GM18507 (cell line): ENCODE data around the gene IL17F.

Experiments used
- DNase-seq: peaks from one replicate; pipeline ENCODE4 v3.0.0; 2011; ENCODE audit warnings: low read depth; ENCODE audit not compliant: insufficient read length; ENCODE audit errors: extremely low spot score
- FAIRE-seq: peaks from 2 replicates; lab custom pipeline; 2011; peaks lifted over from hg19 to GRCh38; lab: Jason Lieb, UNC

IL17F gene

GRCh38 chr6:52251113-52251512, 6.8 kb upstream of the IL17F start:
- FAIRE-seq, result no peak

GRCh38 chr6:52249078-52249477, 4.8 kb upstream of the IL17F start:
- FAIRE-seq (no peak), DNase-seq (no peak)

More at GRCh38 chr6:52251113-52251512, 6.8 kb upstream of the IL17F start:
- DNase-seq, result no peak

- FAIRE-seq, result no peak
- DNase-seq, result no peak
Observed at GRCh38 chr6:52245425-52245824, 1.1 kb upstream of the IL17F start.

DNA sequence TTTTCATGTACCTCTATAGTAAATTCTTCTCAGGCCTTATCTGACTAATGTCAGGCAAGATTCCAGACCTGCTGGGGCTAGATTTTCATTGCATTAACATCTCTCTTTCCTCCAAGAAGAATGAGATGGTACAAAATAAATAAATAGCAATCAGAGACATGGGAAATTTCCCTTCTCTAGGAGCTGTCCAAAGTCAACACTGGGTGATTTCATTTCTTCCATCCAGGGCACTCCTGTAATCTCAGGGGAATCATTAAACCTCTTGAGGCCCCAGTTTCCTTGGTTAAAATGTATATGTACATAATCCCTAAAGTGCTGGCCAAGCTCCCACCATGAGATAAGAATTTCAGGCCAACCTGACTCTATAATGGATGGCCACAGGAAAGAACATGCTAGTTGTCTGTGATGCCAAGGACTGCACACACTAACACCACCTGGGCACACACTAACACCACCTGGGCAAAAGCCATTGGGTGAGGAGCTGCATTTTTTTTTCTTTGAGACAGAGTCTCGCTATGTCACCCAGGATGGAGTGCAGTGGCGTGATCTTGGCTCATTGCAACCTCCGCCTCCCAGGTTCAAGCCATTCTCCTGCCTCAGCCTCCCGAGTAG, 912 bp downstream of the IL17F start:
- FAIRE-seq (no peak), DNase-seq (no peak)

DNA sequence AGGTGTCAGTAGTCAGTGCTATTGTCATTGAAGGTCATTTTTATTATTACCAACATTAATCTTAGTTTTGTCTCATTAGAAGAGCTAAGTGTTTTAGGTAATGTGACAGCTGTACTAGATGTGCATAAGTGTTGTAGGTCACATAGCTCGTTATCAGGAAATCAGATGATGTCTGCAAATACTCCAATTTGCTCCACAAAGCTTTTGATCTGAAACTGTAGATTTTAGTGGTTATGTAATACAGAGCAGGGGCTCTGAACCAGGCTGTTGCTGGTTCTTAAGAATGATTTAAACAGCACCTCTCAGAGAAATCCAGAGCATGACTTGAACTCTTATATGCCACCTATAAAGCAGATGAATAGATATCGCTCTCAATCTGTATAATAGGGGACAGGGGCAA, 2.5 kb downstream of the IL17F start:
- no peak for DNase-seq
- FAIRE-seq, result no peak

GRCh38 chr6:52233975-52234823, 10.1 kb downstream of the IL17F start:
- FAIRE-seq (peak; percentile 81), DNase-seq (no peak)

- no peak for FAIRE-seq
- no peak for DNase-seq
Observed at GRCh38 chr6:52233005-52233404, 11.3 kb downstream of the IL17F start.

- no peak for FAIRE-seq
- no peak for DNase-seq
Observed at GRCh38 chr6:52231406-52232127, 12.7 kb downstream of the IL17F start.

GRCh38 chr6:52230685-52231084, 13.6 kb downstream of the IL17F start:
- FAIRE-seq (no peak), DNase-seq (no peak)

DNA sequence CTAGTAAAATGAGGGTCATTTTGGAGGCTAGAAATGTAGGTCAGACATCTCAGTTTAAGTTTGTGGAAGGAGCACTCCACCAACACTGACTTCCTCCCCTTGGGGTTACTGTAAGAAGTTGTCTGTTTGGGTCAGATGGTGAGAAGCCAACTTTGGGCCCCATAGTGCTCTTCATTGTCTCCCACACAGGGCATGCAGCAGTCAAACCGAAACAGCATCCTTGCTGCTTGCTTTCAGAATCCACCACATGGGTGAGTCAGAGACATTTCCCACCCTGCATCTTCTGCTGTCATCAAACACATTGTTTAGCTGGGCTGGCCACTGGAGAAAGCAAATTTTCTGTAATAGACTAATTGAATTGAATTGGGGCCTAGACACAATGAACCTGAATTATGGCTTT, 16.8 kb downstream of the IL17F start:
- FAIRE-seq (peak; percentile 97), DNase-seq (peak; percentile 76)

- FAIRE-seq (peak; percentile 74), DNase-seq (no peak)
Observed at GRCh38 chr6:52221302-52221701, 23.0 kb downstream of the IL17F start.

GRCh38 chr6:52217761-52218160, 26.5 kb downstream of the IL17F start:
- DNase-seq, result no peak
- no peak for FAIRE-seq

DNA sequence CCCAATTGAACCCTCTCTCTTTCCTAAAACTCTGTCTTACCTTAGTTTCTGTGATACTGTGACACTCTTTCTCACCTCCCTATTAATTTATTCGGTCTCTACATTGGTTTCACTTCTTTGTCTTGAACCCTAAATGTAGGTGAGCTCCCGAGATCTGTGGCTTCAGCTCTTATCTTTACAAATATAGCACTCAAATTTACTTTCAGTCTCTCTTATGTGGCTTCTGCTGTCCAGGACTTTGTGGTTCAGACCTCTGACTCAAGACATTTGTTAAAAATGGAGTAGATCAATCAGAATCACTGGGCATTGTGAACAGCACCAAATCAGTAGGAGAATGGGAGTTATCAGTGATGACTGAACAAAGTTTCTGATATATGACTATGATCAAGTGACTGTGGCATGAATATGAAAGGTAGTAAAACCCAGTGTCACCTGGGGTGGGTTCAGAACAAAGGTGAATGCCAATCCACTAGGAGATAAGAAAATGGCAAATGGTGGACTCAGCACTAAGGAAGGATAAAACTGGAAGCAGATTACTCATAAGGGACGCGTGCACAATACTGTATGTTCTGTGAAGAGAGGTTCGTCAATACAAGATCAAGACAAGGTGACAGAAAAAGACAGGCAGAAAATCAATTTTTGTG, 27.2 kb downstream of the IL17F start:
- peak; percentile 48 for FAIRE-seq

DNA sequence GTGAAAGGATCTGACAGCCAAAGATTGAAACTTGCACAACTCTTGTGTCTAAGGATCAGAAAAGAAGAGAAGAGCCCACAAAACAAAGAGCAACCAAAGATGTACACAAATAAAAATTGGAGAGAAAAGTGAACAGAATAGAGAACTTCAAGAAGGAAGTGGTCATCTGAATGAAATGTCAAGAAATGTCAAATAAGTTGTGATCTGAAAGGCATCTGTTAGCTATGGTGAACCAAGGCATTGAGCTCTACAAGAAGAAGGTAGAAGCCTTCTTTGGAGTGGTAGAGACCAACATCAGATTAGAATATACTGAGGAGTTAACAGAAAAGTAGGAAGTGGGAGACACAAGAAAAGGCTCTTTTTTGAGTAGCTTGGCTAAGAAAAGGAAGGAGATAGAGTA, 28.5 kb downstream of the IL17F start:
- DNase-seq (no peak), FAIRE-seq (no peak)

More for the DNA sequence above, 27.2 kb downstream of the IL17F start:
- no peak for DNase-seq

DNA sequence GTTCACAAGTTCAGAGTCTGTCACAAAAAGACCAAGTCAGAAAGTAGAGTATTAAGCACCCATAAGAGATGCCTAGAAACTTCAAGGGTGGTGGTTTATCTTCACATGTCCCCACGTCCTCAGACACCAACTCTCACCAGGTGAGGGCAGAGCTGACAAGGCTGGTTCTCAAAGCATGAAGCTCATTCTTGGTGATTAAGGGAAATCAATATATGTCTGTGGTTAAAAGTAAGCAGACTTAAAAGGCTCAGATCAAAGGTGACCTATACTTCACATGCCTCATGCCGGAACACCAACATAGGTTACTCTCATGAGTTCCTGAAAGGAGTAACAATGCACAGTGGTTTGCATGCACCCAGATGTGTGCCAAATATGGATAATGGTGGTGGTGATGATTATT, 31.2 kb downstream of the IL17F start:
- FAIRE-seq (no peak), DNase-seq (no peak)

- FAIRE-seq, result no peak
- DNase-seq, result no peak
Observed at GRCh38 chr6:52210227-52210626, 34.1 kb downstream of the IL17F start.

- DNase-seq (no peak), FAIRE-seq (no peak)
Observed at GRCh38 chr6:52209770-52210169, 34.5 kb downstream of the IL17F start.

DNA sequence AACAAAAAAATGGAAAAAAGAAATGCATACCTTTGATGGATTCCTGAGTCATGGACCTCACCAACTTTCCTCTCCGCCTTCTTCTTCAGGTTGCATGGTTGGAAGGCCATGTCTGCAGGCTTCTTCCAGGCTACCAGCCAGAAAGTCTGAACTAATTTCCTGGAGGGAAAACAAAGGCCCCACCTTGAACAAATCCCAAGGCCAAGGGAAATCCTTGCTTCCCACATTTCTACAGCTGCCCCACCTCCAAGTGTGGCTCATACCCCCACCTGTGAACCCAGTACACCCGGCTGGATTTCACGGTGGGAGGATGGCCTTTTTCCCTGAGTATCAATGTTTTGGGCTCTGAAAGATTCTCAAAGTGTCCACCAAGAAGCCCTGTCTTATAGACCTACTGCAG, 35.7 kb downstream of the IL17F start:
- no peak for FAIRE-seq
- DNase-seq, result no peak

GRCh38 chr6:52207066-52207465, 37.2 kb downstream of the IL17F start:
- FAIRE-seq, result peak; percentile 24
- no peak for DNase-seq

GRCh38 chr6:52201493-52201892, 42.8 kb downstream of the IL17F start:
- FAIRE-seq, result peak; percentile 26
- DNase-seq, result no peak
